H9 (cell line): ENCODE data around the gene CABCOCO1. TPM values are rescaled to one million over a fixed set of nuclear protein-coding genes. Genes with fewer than 3 reads are reported as not detected.

Experiments used
- DNase-seq: peaks from one replicate; pipeline ENCODE4 v3.0.0-alpha.2; 2017
- H2AFZ ChIP-seq: one replicate; pipeline ENCODE4 v1.6.1; 2013; ENCODE audit warnings: mild to moderate bottlenecking, low read length, control low read depth, moderate library complexity
- H2AK5ac ChIP-seq: 2 replicates; pipeline ENCODE4 v1.6.1; 2013; ENCODE audit warnings: low read length, control low read depth, mixed read lengths; ENCODE audit not compliant: insufficient read length
- H2BK120ac ChIP-seq: one replicate; pipeline ENCODE4 v1.6.1; 2013; ENCODE audit warnings: low read depth, mild to moderate bottlenecking, low read length, control low read depth, inconsistent platforms; ENCODE audit not compliant: poor library complexity, severe bottlenecking
- H2BK12ac ChIP-seq: 2 replicates; pipeline ENCODE4 v1.6.1; 2013; ENCODE audit warnings: low read length, control low read depth, mixed read lengths, low read depth; ENCODE audit not compliant: insufficient read length
- H2BK15ac ChIP-seq: 2 replicates; pipeline ENCODE4 v1.6.1; 2013; ENCODE audit warnings: low read depth, low read length, control low read depth
- H2BK20ac ChIP-seq: one replicate; pipeline ENCODE4 v1.6.1; 2013; ENCODE audit warnings: low read depth, mild to moderate bottlenecking, low read length, control low read depth, inconsistent platforms; ENCODE audit not compliant: poor library complexity, severe bottlenecking
- H2BK5ac ChIP-seq: 2 replicates; pipeline ENCODE4 v1.6.1; 2013; ENCODE audit warnings: low read length, control low read depth, mixed read lengths; ENCODE audit not compliant: insufficient read length
- H3K14ac ChIP-seq: 2 replicates; pipeline ENCODE4 v1.6.1; 2013; ENCODE audit warnings: low read length, control low read depth; ENCODE audit not compliant: insufficient read depth
- H3K18ac ChIP-seq: 2 replicates; pipeline ENCODE4 v1.6.1; 2013; ENCODE audit warnings: low read depth, mild to moderate bottlenecking, mixed read lengths, low read length, control low read depth; ENCODE audit not compliant: insufficient read length
- H3K23ac ChIP-seq: 2 replicates; pipeline ENCODE4 v1.6.1; 2013; ENCODE audit warnings: low read length, control low read depth, mixed read lengths, low read depth; ENCODE audit not compliant: insufficient read length
- H3K23me2 ChIP-seq: 2 replicates; pipeline ENCODE4 v1.6.1; 2013; ENCODE audit warnings: low read depth, mild to moderate bottlenecking, mixed read lengths, low read length, control low read depth; ENCODE audit not compliant: insufficient read length, poor library complexity, severe bottlenecking
- H3K27ac ChIP-seq: 2 replicates; pipeline ENCODE4 v1.5.1; 2013; ENCODE audit warnings: low read length, control low read depth, mixed read lengths, low read depth; ENCODE audit not compliant: insufficient read length
- H3K27me3 ChIP-seq: 2 replicates; pipeline ENCODE4 v1.6.1; 2013; ENCODE audit warnings: low read length, control low read depth, inconsistent platforms; ENCODE audit not compliant: insufficient read depth
- H3K4ac ChIP-seq: 2 replicates; pipeline ENCODE4 v1.6.1; 2013; ENCODE audit warnings: low read depth, mild to moderate bottlenecking, control low read depth, inconsistent platforms, low read length, moderate library complexity
- H3K4me1 ChIP-seq: 2 replicates; pipeline ENCODE4 v1.6.1; 2013; ENCODE audit warnings: low read length, control low read depth, inconsistent platforms; ENCODE audit not compliant: insufficient read depth
- H3K4me2 ChIP-seq: 2 replicates; pipeline ENCODE4 v1.6.1; 2013; ENCODE audit warnings: low read length, control low read depth, mixed read lengths; ENCODE audit not compliant: insufficient read length, insufficient read depth
- H3K56ac ChIP-seq: 2 replicates; pipeline ENCODE4 v1.6.1; 2013; ENCODE audit warnings: low read depth, mild to moderate bottlenecking, mixed read lengths, low read length, control low read depth; ENCODE audit not compliant: insufficient read length
- H3K79me1 ChIP-seq: 2 replicates; pipeline ENCODE4 v1.6.1; 2013; ENCODE audit warnings: low read depth, mild to moderate bottlenecking, moderate library complexity, low read length, control low read depth, inconsistent platforms; ENCODE audit not compliant: insufficient read depth, poor library complexity, severe bottlenecking
- H3K79me2 ChIP-seq: 2 replicates; pipeline ENCODE4 v1.6.1; 2013; ENCODE audit warnings: low read length, control low read depth, inconsistent platforms; ENCODE audit not compliant: insufficient read depth
- H3K9ac ChIP-seq: 2 replicates; pipeline ENCODE4 v1.6.1; 2013; ENCODE audit warnings: low read length, control low read depth, mixed read lengths; ENCODE audit not compliant: insufficient read length; ENCODE audit errors: extremely low read depth
- H3K9me3 ChIP-seq: one replicate; pipeline ENCODE4 v1.6.1; 2013; ENCODE audit warnings: low read depth, low read length, inconsistent platforms; ENCODE audit not compliant: control insufficient read depth
- H3T11ph ChIP-seq: one replicate; pipeline ENCODE4 v1.6.1; 2013; ENCODE audit warnings: mild to moderate bottlenecking, low read length, control low read depth, inconsistent platforms
- H4K20me1 ChIP-seq: one replicate; pipeline ENCODE4 v1.6.1; 2013; ENCODE audit not compliant: control insufficient read depth, insufficient read length, insufficient read depth
- H4K5ac ChIP-seq: 2 replicates; pipeline ENCODE4 v1.6.1; 2013; ENCODE audit warnings: low read depth, mild to moderate bottlenecking, mixed read lengths, low read length, control low read depth; ENCODE audit not compliant: insufficient read length
- H4K8ac ChIP-seq: replicated peaks from 2 replicates; pipeline ENCODE4 v1.6.1; 2013; ENCODE audit warnings: low read length, control low read depth, mixed read lengths, low read depth; ENCODE audit not compliant: insufficient read length
- H4K91ac ChIP-seq: 2 replicates; pipeline ENCODE4 v1.6.1; 2013; ENCODE audit warnings: low read depth, mild to moderate bottlenecking, moderate library complexity, mixed read lengths, low read length, control low read depth; ENCODE audit not compliant: insufficient read length
- H3K27ac Mint-ChIP-seq, 3 experiments: 2 replicates in 2 of 3; 3 replicates in 1 of 3; pipeline ENCODE4 v1.8.0; 2020 to 2021; ENCODE audit warnings: mixed read lengths in 3 of 3, mild to moderate bottlenecking in 1 of 3, moderate library complexity in 1 of 3
- H3K27me3 Mint-ChIP-seq: 2 replicates; pipeline ENCODE4 v1.8.0; 2021; ENCODE audit warnings: low read depth, mild to moderate bottlenecking, moderate library complexity, mixed read lengths
- H3K36me3 Mint-ChIP-seq, 3 experiments: 2 replicates in 2 of 3; 3 replicates in 1 of 3; pipeline ENCODE4 v1.8.0; 2020 to 2021; ENCODE audit warnings: low read depth in 3 of 3, mixed read lengths in 3 of 3; ENCODE audit not compliant: insufficient read depth in 1 of 3
- H3K4me1 Mint-ChIP-seq, 2 experiments: 2 replicates each; pipeline ENCODE4 v1.8.0; 2020; ENCODE audit warnings: mixed read lengths in 2 of 2
- H3K4me3 Mint-ChIP-seq, 2 experiments: 2 replicates in 1 of 2; 3 replicates in 1 of 2; pipeline ENCODE4 v1.8.0; 2020 to 2021; ENCODE audit warnings: mild to moderate bottlenecking in 2 of 2, mixed read lengths in 2 of 2, moderate library complexity in 1 of 2
- H3K9me3 Mint-ChIP-seq, 2 experiments: 2 replicates in 1 of 2; 3 replicates in 1 of 2; pipeline ENCODE4 v1.8.0; 2020; ENCODE audit warnings: mild to moderate bottlenecking in 2 of 2, mixed read lengths in 2 of 2, moderate library complexity in 1 of 2
- total RNA-seq: library from RNA; stranded (reverse); gene quantifications from 2 replicates; pipeline ENCODE4 v1.2.1, GENCODE V29; 2021
- TF ChIP-seq, protein P1 (sequence below): fragments of 200-600 bp; sonication (generic); conservative IDR thresholded peaks from 3 replicates; pipeline ENCODE4 v1.8.0; 2021; ENCODE audit warnings: antibody characterized with exemption, mild to moderate bottlenecking

The CABCOCO1 gene
- total RNA-seq, 1 experiment from 2014 or later = not detected

DNA sequence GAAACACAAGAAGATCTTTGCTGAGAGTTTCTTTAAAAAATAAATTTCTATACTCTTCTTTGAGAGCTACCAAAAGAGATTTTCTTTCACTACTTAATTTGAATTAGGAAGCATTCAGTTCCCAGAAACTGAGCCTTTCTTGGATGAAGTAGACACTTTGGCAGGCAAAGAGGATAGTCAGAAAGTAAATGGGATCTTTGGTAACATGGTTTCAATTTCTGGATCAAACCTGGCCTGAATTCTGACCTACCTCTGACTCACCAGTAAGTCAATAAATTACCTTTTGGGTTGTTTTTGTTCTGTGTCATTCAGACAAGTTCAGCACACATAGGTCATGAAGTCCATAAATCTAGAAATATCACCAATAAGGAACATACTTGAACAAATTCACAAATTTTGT, 26.8 kb upstream of the CABCOCO1 start:
- no peak overlapping the region for H3T11ph ChIP-seq
- H2AFZ ChIP-seq = no peak overlapping the region
- no peaks in the 10 kb centered on the region for H3K27me3 ChIP-seq
- no peaks in the 10 kb centered on the region for H3K36me3 Mint-ChIP-seq
- H2BK15ac ChIP-seq = no peak overlapping the region
- no peaks in the 10 kb centered on the region for H3K27me3 Mint-ChIP-seq
- H2BK12ac ChIP-seq = no peak overlapping the region
- no peak overlapping the region for H3K4me3 Mint-ChIP-seq
- no peak overlapping the region for H4K8ac ChIP-seq
- DNase-seq = no peak
- H3K79me1 ChIP-seq = no peaks in the 10 kb centered on the region
- no peak overlapping the region for H2BK120ac ChIP-seq
- H2BK20ac ChIP-seq = no peak overlapping the region
- no peak overlapping the region for H3K9ac ChIP-seq
- no peaks in the 10 kb centered on the region for H3K23me2 ChIP-seq
- H3K14ac ChIP-seq = no peak overlapping the region
- H3K4me2 ChIP-seq = no peak overlapping the region
- no peak overlapping the region for H3K18ac ChIP-seq
- no peak overlapping the region for H3K27ac Mint-ChIP-seq
- H2AK5ac ChIP-seq = no peak overlapping the region
- no peak overlapping the region for H3K27ac ChIP-seq
- peaks cover 17 to 19% of the 10 kb centered on the region in 2 experiments for H3K4me1 Mint-ChIP-seq
- H3K4ac ChIP-seq = no peak overlapping the region
- no peaks in the 10 kb centered on the region for H4K20me1 ChIP-seq
- H4K5ac ChIP-seq = no peak overlapping the region
- no peak overlapping the region for H3K23ac ChIP-seq
- TF ChIP-seq, protein P1, sequence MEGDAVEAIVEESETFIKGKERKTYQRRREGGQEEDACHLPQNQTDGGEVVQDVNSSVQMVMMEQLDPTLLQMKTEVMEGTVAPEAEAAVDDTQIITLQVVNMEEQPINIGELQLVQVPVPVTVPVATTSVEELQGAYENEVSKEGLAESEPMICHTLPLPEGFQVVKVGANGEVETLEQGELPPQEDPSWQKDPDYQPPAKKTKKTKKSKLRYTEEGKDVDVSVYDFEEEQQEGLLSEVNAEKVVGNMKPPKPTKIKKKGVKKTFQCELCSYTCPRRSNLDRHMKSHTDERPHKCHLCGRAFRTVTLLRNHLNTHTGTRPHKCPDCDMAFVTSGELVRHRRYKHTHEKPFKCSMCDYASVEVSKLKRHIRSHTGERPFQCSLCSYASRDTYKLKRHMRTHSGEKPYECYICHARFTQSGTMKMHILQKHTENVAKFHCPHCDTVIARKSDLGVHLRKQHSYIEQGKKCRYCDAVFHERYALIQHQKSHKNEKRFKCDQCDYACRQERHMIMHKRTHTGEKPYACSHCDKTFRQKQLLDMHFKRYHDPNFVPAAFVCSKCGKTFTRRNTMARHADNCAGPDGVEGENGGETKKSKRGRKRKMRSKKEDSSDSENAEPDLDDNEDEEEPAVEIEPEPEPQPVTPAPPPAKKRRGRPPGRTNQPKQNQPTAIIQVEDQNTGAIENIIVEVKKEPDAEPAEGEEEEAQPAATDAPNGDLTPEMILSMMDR = no peak
- no peak overlapping the region for H4K91ac ChIP-seq
- H3K4me1 ChIP-seq = peaks cover 2% of the 10 kb centered on the region; the same call in 1 of the 2 replicates
- no peak overlapping the region for H3K56ac ChIP-seq
- H3K9me3 ChIP-seq = no peaks in the 10 kb centered on the region
- H3K79me2 ChIP-seq = no peaks in the 10 kb centered on the region
- H3K9me3 Mint-ChIP-seq = no peaks in the 10 kb centered on the region
- H2BK5ac ChIP-seq = no peak overlapping the region
